Common myeloid progenitor, CD34-positive (primary cell): ENCODE measurements around the gene DUSP8.
A peak's percentile ranks its signal among the peaks of the same experiment; 100 is the strongest.

Source experiments
- CTCF ChIA-PET: fragments of 350-600 bp; sonication (Branson Sonifier 250); formaldehyde crosslinking; loops from one replicate; lab custom pipeline; 2021; ENCODE audit warnings: antibody characterized with exemption; lab: Charles Lee
- POLR2A ChIA-PET: fragments of 350-600 bp; sonication (Branson Sonifier 250); formaldehyde crosslinking; loops from one replicate; lab custom pipeline; 2021; ENCODE audit warnings: antibody characterized with exemption; lab: Charles Lee
- DNase-seq, 3 donors: peaks; one replicate each; pipeline versions ENCODE4 v3.0.0 to v3.0.0-alpha.2; 2013
- H3K27ac ChIP-seq, 2 experiments: 1 replicate in 1 of 2; 2 replicates in 1 of 2; pipeline ENCODE4 v1.7.0; 2013; ENCODE audit warnings: inconsistent platforms in 2 of 2, low read length in 2 of 2, mild to moderate bottlenecking in 2 of 2, low read depth in 1 of 2, moderate library complexity in 1 of 2; ENCODE audit not compliant: severe bottlenecking in 2 of 2, insufficient read depth in 1 of 2, poor library complexity in 1 of 2
- H3K27me3 ChIP-seq, 5 experiments: replicated peaks in 2 of 5; 1 replicate in 3 of 5; 2 replicates in 2 of 5; pipeline versions ENCODE4 v1.6.1 to v1.7.0; 2013; ENCODE audit warnings: low read length in 4 of 5, mild to moderate bottlenecking in 2 of 5, moderate library complexity in 2 of 5, inconsistent platforms in 1 of 5; ENCODE audit not compliant: insufficient read depth in 5 of 5, control insufficient read depth in 4 of 5
- H3K36me3 ChIP-seq, 4 experiments: 1 replicate in 2 of 4; 2 replicates in 2 of 4; pipeline versions ENCODE4 v1.6.1 to v1.7.0; 2013; ENCODE audit warnings: low read length in 3 of 4, control low read depth in 1 of 4, mild to moderate bottlenecking in 1 of 4; ENCODE audit not compliant: control insufficient read depth in 4 of 4, insufficient read depth in 4 of 4
- H3K4me1 ChIP-seq, 4 experiments: 1 replicate in 3 of 4; 2 replicates in 1 of 4; pipeline versions ENCODE4 v1.6.1 to v1.7.1; 2013; ENCODE audit warnings: low read length in 3 of 4, mild to moderate bottlenecking in 3 of 4, control low read depth in 1 of 4, inconsistent platforms in 1 of 4, moderate library complexity in 1 of 4; ENCODE audit not compliant: control insufficient read depth in 4 of 4, insufficient read depth in 4 of 4; ENCODE audit errors: control extremely low read depth in 1 of 4
- H3K4me3 ChIP-seq, 7 experiments: 1 replicate in 4 of 7; 2 replicates in 3 of 7; pipeline versions ENCODE4 v1.5.1 to v1.7.0; 2013; ENCODE audit warnings: mild to moderate bottlenecking in 7 of 7, low read length in 6 of 7, moderate library complexity in 6 of 7, inconsistent platforms in 2 of 7, low read depth in 2 of 7, control low read depth in 1 of 7; ENCODE audit not compliant: insufficient read depth in 4 of 7, control insufficient read depth in 1 of 7; ENCODE audit errors: extremely low read depth in 1 of 7
- H3K9me3 ChIP-seq, 5 experiments: 1 replicate in 4 of 5; 2 replicates in 1 of 5; pipeline versions ENCODE4 v1.6.1 to v1.7.1; 2013; ENCODE audit warnings: low read length in 4 of 5, mild to moderate bottlenecking in 2 of 5, inconsistent platforms in 1 of 5, low read depth in 1 of 5, moderate library complexity in 1 of 5; ENCODE audit not compliant: control insufficient read depth in 4 of 5, insufficient read depth in 2 of 5; ENCODE audit errors: control extremely low read depth in 1 of 5
- WGBS: methylation state at CpG from one replicate; pipeline ENCODE4 v1.1.5; 2013; ENCODE audit not compliant: insufficient coverage; 5-methylcytosine and 5-hydroxymethylcytosine counted together

DUSP8 gene

GRCh38 chr11:1507381-1508140 is 64.5 kb downstream of the DUSP8 start:
- Histone ChIP-seq H3K36me3 (no peaks in the 10 kb centered on the region), H3K27me3 (no peaks in the 10 kb centered on the region), H3K4me1 (peaks cover 0 to 27% (median 22%) of the 10 kb centered on the region in 4 experiments), H3K27ac (no peak overlapping the region), H3K9me3 (no peaks in the 10 kb centered on the region), H3K4me3 (peak overlapping the region in 1 of 7 experiments; percentile 33)
- no peak for DNase-seq
- 42% methylated on average over 18 of the region's 21 CpGs for WGBS
- CTCF ChIA-PET: interaction anchor here (0.6 to 1.2 kb wide), 3 partner anchors 8 to 305 kb away, joined by 3 to 4 read pairs (median 3); no protein-coding TSS in a partner anchor
- POLR2A ChIA-PET: interaction anchor here (0.6 kb wide), 1 partner anchor 87 kb away, joined by 4 read pairs; no protein-coding TSS in a partner anchor

- Histone ChIP-seq H3K4me1 (peaks cover 0 to 27% (median 22%) of the 10 kb centered on the region in 4 experiments), H3K27me3 (no peaks in the 10 kb centered on the region), H3K9me3 (no peaks in the 10 kb centered on the region), H3K4me3 (no peak overlapping the region), H3K27ac (no peak overlapping the region), H3K36me3 (no peaks in the 10 kb centered on the region)
- ChIA-PET CTCF (interaction anchor here (0.6 to 1.3 kb wide), 2 partner anchors 8 to 86 kb away, joined by 4 to 6 read pairs; no protein-coding TSS in a partner anchor), POLR2A (no interaction called here)
- WGBS: 87% methylated on average over 9 of the region's 9 CpGs
- DNase-seq: no peak
Measured at GRCh38 chr11:1506981-1507380, 65.1 kb downstream of the DUSP8 start.

GRCh38 chr11:1505480-1505879 is 66.6 kb downstream of the DUSP8 start:
- Histone ChIP-seq H3K9me3 (no peaks in the 10 kb centered on the region), H3K4me3 (no peak overlapping the region), H3K4me1 (peaks cover 0 to 23% (median 22%) of the 10 kb centered on the region in 4 experiments), H3K27ac (no peak overlapping the region), H3K27me3 (no peaks in the 10 kb centered on the region), H3K36me3 (peaks cover 0 to 4% (median 0%) of the 10 kb centered on the region in 4 experiments)
- WGBS: 94% methylated on average over 10 of the region's 11 CpGs
- CTCF ChIA-PET: interaction anchor here (1.0 kb wide), 1 partner anchor 13 kb away, joined by 3 read pairs; no protein-coding TSS in a partner anchor
- DNase-seq: no peak
- POLR2A ChIA-PET: no interaction called here

- peaks cover 0 to 23% (median 22%) of the 10 kb centered on the region in 4 experiments for H3K4me1 ChIP-seq
- CTCF ChIA-PET: interaction anchor here (1.0 to 1.7 kb wide), 2 partner anchors 10 to 12 kb away, joined by 3 to 8 read pairs; no protein-coding TSS in a partner anchor
- no peak overlapping the region for H3K27ac ChIP-seq
- WGBS: 98% methylated on average over 23 of the region's 28 CpGs
- H3K27me3 ChIP-seq: no peaks in the 10 kb centered on the region
- no peaks in the 10 kb centered on the region for H3K9me3 ChIP-seq
- POLR2A ChIA-PET: no interaction called here
- H3K36me3 ChIP-seq: peaks cover 0 to 9% (median 3%) of the 10 kb centered on the region in 4 experiments
- no peak for DNase-seq
- no peak overlapping the region for H3K4me3 ChIP-seq
Measured at GRCh38 chr11:1504581-1505290, 67.3 kb downstream of the DUSP8 start.

GRCh38 chr11:1504138-1504537 is 67.9 kb downstream of the DUSP8 start:
- peaks cover 0 to 23% (median 22%) of the 10 kb centered on the region in 4 experiments for H3K4me1 ChIP-seq
- H3K9me3 ChIP-seq: peaks cover 0 to 2% (median 0%) of the 10 kb centered on the region in 5 experiments
- H3K27me3 ChIP-seq: no peaks in the 10 kb centered on the region
- DNase-seq: no peak
- H3K4me3 ChIP-seq: no peak overlapping the region
- H3K27ac ChIP-seq: no peak overlapping the region
- CTCF ChIA-PET: interaction anchor here (1.7 kb wide), 1 partner anchor 11 kb away, joined by 8 read pairs; no protein-coding TSS in a partner anchor
- WGBS: 96% methylated on average over 9 of the region's 9 CpGs
- POLR2A ChIA-PET: no interaction called here
- H3K36me3 ChIP-seq: peaks cover 0 to 9% (median 4%) of the 10 kb centered on the region in 4 experiments
